Left ventricle myocardium inferior (tissue), 1 donor: ENCODE results near the gene STAM. TPM values are rescaled to one million over a fixed set of nuclear protein-coding genes. Genes with fewer than 3 reads are reported as not detected.

ENCODE experiments used
- DNase-seq: peaks from one replicate; pipeline ENCODE4 v3.0.0-alpha.2; 2020
- H3K27ac ChIP-seq: fragments of 200-600 bp; replicated peaks from 2 replicates; pipeline ENCODE4 v1.8.0; 2021
- H3K27me3 ChIP-seq: fragments of 200-600 bp; 2 replicates; pipeline ENCODE4 v1.8.0; 2021; ENCODE audit warnings: low read depth
- H3K36me3 ChIP-seq: fragments of 200-600 bp; 2 replicates; pipeline ENCODE4 v1.8.0; 2021
- H3K4me1 ChIP-seq: fragments of 200-600 bp; 2 replicates; pipeline ENCODE4 v1.8.0; 2021
- H3K4me3 ChIP-seq: fragments of 200-600 bp; 2 replicates; pipeline ENCODE4 v1.8.0; 2021; ENCODE audit warnings: mild to moderate bottlenecking, moderate library complexity
- H3K9me3 ChIP-seq: fragments of 200-600 bp; replicated peaks from 2 replicates; pipeline ENCODE4 v1.8.0; 2021
- CTCF ChIP-seq: fragments of 200-600 bp; IDR thresholded peaks from 2 replicates; pipeline ENCODE4 v1.8.0; 2021; ENCODE audit warnings: antibody characterized with exemption, mild to moderate bottlenecking, borderline replicate concordance
- intact Hi-C: fragments of 100-400 bp; cut with micrococcal nuclease; formaldehyde crosslinking; loops from one replicate; pipeline ENCODE4 v1.11.0; 2022
- total RNA-seq: library from RNA; stranded (reverse); fragmentation: NEBNext Ultra II Directional; extraction: Animal tissue kit (Norgen Biotek cat#: 25700); gene quantifications from one replicate; pipeline ENCODE4 v1.2.1, GENCODE V29; 2021
- donor health status: DM: no; HTN: yes; CAD: no; lungs with severe emphysema.

The STAM gene
- total RNA-seq, 1 donor from 2014 or later, result 21.3 TPM

- peaks cover 25% of the 10 kb centered on the region for H3K4me1 ChIP-seq
- DNase-seq, result no peak
- intact Hi-C loops, result no loop called here
- peaks cover 9% of the 10 kb centered on the region for H3K36me3 ChIP-seq
- no peak for TF ChIP-seq CTCF
- H3K27ac ChIP-seq, result no peak overlapping the region
- H3K9me3 ChIP-seq, result no peaks in the 10 kb centered on the region
- H3K4me3 ChIP-seq, result no peak overlapping the region
- no peaks in the 10 kb centered on the region for H3K27me3 ChIP-seq
These were observed 41.4 kb downstream of the STAM start for GRCh38 chr10:17685233-17685840.

- no peak for TF ChIP-seq CTCF
- intact Hi-C loops, result no loop called here
- Histone ChIP-seq H3K27ac (no peak overlapping the region), H3K27me3 (no peaks in the 10 kb centered on the region), H3K36me3 (peaks cover 9% of the 10 kb centered on the region), H3K4me3 (no peak overlapping the region), H3K4me1 (peaks cover 17% of the 10 kb centered on the region), H3K9me3 (no peaks in the 10 kb centered on the region)
- no peak for DNase-seq
These were observed 43.3 kb downstream of the STAM start for GRCh38 chr10:17687117-17687831.

- TF ChIP-seq CTCF, result no peak
- intact Hi-C loops, result no loop called here
- Histone ChIP-seq H3K36me3 (peaks cover 9% of the 10 kb centered on the region), H3K27ac (no peak overlapping the region), H3K4me3 (no peak overlapping the region), H3K9me3 (no peaks in the 10 kb centered on the region), H3K4me1 (peaks cover 12% of the 10 kb centered on the region), H3K27me3 (no peaks in the 10 kb centered on the region)
- no peak for DNase-seq
These were observed 45.2 kb downstream of the STAM start for GRCh38 chr10:17689137-17689536.

GRCh38 chr10:17693009-17693408 lies 49.1 kb downstream of the STAM start:
- H3K4me1 ChIP-seq, result peaks cover 12% of the 10 kb centered on the region
- intact Hi-C loops, result no loop called here
- no peaks in the 10 kb centered on the region for H3K27me3 ChIP-seq
- peaks cover 29% of the 10 kb centered on the region for H3K36me3 ChIP-seq
- H3K4me3 ChIP-seq, result no peak overlapping the region
- no peak overlapping the region for H3K27ac ChIP-seq
- no peak for DNase-seq
- no peaks in the 10 kb centered on the region for H3K9me3 ChIP-seq
- no peak for TF ChIP-seq CTCF

- Histone ChIP-seq H3K27me3 (no peaks in the 10 kb centered on the region), H3K27ac (no peak overlapping the region), H3K36me3 (peaks cover 50% of the 10 kb centered on the region), H3K4me3 (no peak overlapping the region), H3K4me1 (no peaks in the 10 kb centered on the region), H3K9me3 (no peaks in the 10 kb centered on the region)
- no peak for DNase-seq
- no peak for TF ChIP-seq CTCF
- intact Hi-C loops, result no loop called here
These were observed 54.7 kb downstream of the STAM start for GRCh38 chr10:17698696-17699095.
